HT1080 (cell line): ENCODE results near the gene ATG16L2. TPM values are rescaled to one million over a fixed set of nuclear protein-coding genes. Genes with fewer than 3 reads are reported as not detected.
"Not testable (repeated sequence)": the region's sequence is repeated elsewhere in the genome, so short reads cannot be mapped to it uniquely, and the experiment has no call there.

Experiments
- DNase-seq: peaks from one replicate; pipeline ENCODE4 v3.0.0-alpha.2; 2015; ENCODE audit warnings: low read depth
- total RNA-seq: library from RNA; depleted of rRNA; stranded (reverse); fragments of >200 nt; shearing (Covaris generic); gene quantifications from 2 replicates; pipeline ENCODE4 v1.2.3, GENCODE V29; 2014

ATG16L2 gene
- total RNA-seq, 1 experiment from 2014 or later = 8.6 TPM

DNA sequence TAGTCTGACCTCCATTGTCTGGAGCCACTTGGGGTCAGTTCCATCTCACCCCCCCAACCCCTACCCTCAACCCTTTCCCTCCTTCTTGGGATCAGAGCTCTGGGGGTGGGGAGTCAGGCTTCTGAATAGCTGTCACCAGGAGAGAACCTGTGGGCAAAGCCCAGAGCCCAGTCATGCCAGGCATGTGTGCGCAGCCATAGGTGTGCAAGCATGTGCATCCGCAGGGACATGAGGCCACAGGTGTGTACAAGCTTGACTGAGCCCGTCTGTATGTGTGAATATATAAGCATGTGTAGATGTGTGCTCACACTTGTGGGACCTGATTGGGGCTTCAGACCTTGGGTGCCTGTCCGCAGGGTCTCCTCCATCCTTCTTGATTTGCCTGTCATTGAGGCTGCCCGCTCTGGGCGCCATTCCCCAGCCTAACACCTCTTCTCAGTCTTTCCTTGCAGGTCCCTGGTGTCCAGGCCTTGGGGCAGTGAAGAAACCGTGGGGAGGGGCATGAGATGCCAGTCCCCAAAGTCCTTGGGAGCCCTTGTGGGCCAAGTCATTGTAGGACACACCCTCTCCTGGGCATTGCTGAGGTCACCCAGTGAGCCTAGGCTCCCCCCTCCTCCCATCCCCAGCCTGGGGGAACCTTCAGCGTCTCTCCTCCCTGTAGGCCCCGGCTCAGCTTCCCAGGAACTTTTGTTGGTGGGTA is 9.0 kb downstream of the ATG16L2 start:
- DNase-seq = no peak

DNA sequence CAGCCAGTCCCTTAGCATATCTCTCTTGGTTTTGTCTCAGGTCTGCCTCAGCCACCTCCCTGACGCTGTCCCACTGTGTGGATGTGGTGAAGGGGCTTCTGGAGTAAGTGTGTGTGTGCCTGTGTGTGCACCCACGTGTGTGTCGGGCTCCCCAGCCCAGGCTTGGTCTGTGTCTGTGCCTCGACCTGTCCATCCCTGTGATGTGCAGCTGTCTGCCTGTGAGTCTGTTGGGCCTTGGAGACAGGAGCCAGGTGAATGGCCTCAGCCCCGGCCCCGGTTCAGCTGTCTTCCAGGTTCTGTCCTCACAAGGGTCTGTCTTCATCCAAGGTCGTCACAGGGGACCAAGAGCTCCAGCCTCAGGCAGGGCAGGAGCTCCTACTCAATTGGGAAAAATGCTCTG is 9.8 kb downstream of the ATG16L2 start:
- no peak for DNase-seq

GRCh38 chr11:72824811-72825505 is 10.7 kb downstream of the ATG16L2 start:
- no peak for DNase-seq

- no peak for DNase-seq
Measured at GRCh38 chr11:72825661-72826060, 11.4 kb downstream of the ATG16L2 start.

GRCh38 chr11:72826191-72826941 is 12.2 kb downstream of the ATG16L2 start:
- no peak for DNase-seq

- DNase-seq = no peak
Measured at GRCh38 chr11:72826942-72827480, 12.8 kb downstream of the ATG16L2 start.

- not testable (repeated sequence) for DNase-seq
Measured at GRCh38 chr11:72827656-72828055, 13.4 kb downstream of the ATG16L2 start.

DNA sequence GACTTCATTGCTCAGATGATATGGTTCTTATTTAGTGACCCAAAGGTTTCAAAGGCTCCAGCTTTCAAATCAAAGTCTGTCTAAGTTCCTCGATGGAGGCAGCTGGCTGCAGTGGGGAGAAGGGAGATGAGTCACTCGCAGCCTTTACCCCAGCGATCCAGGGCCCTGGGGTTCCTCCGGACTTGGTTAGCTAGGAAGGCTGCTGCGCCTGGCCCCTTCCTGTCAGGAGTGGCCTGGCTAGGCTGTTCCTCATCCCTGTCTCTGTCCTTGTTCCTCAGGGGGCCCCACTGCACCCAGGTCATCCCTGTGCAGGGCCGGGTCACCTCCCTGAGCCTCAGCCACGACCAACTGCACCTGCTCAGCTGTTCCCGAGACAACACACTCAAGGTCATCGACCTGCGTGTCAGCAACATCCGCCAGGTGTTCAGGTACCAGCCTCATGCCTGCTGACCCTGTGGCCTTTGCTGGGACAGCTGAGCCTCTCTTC is 13.9 kb downstream of the ATG16L2 start:
- DNase-seq = no peak

- no peak for DNase-seq
Measured at GRCh38 chr11:72828692-72829101, 14.5 kb downstream of the ATG16L2 start.

- no peak for DNase-seq
Measured at GRCh38 chr11:72829178-72829577, 15.0 kb downstream of the ATG16L2 start.

GRCh38 chr11:72829884-72830533 is 15.8 kb downstream of the ATG16L2 start:
- DNase-seq = no peak

- peak; percentile 75 for DNase-seq
Measured at GRCh38 chr11:72831521-72832300, 17.5 kb downstream of the ATG16L2 start.

GRCh38 chr11:72832301-72833082 is 18.3 kb downstream of the ATG16L2 start:
- no peak for DNase-seq

DNA sequence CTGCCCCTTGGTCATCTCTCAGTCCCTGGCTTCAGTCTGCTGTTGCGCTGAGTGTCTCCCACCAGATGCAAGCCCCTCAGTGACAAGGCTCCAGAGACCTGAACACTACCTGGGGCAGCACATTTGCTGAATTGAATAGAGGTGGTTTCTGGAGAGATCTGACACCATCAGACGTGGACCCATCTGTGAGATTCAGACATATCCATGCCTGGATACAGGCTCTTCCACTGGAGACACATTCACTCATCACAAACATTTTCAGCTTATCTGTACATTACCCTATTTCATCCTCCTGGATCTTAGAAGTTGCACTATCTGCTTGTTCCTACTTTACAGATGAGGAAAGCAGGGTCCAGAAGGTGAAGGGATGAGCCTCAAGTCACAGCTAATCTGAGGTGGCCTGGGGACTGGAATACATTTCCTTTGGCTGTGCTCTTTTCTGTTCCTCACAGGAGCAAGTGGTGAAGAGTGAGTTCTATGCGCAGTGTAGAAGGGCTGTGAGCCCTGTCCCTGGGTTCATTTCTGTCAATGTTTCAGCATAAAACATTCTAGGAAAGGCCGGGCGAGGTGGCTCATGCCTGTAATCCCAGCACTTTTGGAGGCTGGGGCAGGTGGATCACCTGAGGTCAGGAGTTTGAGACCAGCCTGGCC is 19.0 kb downstream of the ATG16L2 start:
- no peak for DNase-seq

DNA sequence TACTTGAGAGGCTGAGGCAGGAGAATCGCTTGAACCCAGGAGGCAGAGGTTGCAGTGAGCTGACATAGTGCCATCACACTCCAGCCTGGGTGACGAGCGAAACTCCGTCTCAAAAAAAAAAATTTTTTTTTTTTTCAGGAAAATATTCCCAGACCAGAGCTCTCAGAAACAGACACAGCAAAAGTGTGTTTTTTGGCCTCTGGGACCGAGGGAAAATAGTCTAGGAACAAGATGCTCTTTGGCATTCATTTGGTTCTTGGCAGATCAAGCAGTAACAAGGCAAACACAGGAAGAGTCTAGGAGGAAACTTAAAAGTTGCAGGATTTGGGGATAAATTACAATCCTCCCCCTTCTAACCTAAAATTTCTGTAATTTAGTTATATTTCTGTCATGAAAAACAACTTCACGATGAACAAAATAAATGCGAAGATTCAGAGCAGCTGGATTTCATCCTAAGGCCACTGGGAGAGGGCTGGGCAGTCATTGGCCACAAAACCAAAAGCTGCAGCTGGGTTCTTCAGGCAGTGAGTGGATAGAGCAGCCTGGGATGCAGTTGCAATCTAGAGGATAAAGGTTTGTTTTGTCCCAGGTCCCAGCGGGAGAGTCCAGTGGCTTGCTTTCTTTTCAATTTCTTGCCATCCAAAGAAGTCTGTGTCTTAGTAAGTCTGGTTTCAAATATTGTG is 19.7 kb downstream of the ATG16L2 start:
- no peak for DNase-seq

DNA sequence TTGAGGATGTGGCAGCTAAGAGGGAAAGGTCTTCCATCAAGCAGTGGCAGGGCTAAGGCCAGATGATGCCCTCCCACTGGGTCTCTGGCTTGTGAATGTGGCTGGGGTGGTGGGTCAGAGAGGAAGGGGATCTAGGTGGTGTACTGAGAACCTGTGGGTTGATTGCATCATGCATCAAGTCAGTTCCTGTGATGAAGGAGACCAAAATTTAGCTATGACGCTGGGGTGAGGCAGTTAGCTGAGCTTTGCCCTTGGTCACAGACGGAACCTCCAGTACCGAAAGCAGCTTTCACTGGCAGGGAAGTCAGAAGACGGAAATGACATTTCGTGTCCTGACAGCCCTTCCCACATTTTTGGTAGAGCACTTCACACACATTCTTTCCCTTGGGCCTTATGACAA is 20.7 kb downstream of the ATG16L2 start:
- DNase-seq = no peak

DNA sequence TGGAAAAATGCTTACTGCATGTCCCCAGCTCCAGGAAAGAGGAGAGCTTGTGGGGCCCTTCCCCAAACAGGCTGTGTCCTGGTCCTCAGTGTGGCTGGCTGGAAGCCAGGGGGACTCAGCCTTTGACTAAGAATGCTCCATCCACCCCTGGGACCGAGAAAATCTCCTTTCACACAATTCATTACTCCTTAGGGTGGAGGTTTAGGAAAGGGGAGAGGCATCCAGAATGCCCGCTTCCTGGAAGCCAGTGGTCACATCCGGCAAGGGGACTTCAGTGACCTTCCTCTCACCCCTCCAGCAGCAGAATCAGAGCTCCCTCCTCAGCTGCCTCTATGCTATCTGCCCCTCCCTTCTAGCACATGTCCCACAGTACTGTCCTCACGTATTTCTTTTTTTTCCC is 21.9 kb downstream of the ATG16L2 start:
- peak; percentile 20 for DNase-seq

GRCh38 chr11:72838691-72839305 is 24.6 kb downstream of the ATG16L2 start:
- DNase-seq = peak; percentile 59
